Posterior cingulate gyrus (tissue), 11 donors: Measurements from ENCODE around the gene ZNF593OS.

Source experiments
- DNase-seq, 10 donors: peaks; one replicate each; pipeline versions ENCODE4 v3.0.0 to v3.0.0-alpha.2; 2020 to 2021; ENCODE audit warnings: mixed read lengths in 3 of 10
- intact Hi-C: fragments of 100-400 bp; cut with DNase I; formaldehyde crosslinking; loops from one replicate; pipeline ENCODE4 v1.15.1; 2023

ZNF593OS gene

DNA sequence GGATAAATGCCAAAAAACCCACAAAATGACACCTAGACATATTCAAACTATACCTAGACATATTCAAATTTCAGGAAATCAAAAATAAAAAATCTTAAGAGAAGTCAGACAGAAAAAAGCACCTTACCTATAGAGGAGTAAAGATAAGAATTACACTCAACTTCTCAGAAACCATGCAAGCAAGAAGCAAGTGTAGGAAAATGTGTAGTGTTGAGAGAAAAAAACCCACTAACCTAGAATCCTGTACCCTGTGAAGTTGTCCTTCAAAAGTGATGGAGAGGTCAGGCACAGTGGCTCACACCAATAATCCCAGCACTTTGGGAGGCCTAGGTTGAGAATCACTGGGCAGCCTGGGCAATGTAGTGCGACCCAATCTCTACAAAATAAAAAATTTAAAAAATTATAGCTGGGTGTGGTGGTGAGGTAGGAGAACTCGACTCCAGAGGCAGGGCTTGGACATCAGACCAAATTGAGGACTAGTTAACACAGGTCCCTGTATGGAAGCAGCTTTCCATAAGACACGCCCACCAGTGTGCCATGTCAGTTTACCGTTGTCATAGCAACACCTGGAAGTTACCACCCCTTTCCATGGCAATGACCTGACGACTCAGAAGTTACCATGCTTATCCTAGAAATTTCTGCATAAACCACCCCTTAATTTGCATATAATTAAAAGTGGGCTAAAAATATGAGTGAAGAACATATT, 39.4 kb downstream of the ZNF593OS start:
- DNase-seq = no peak

DNA sequence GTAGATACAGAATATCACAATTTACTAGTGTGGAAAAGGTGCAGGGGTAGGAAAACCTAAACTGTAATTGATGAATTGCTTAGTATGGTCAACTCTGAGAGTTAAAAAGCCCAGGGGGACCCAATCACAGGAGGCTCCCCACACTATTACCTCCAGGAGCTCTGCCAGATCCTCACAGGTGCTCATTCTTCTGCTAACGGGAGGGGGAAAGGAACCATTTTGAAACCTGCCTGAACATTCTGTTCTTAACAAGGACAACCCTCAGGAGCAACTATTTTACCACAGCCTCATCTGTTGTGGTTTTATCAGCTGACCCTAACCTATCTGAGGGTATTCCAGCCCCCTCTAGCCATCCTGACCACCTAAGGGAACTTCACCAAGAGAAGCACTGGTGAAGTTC, 40.9 kb downstream of the ZNF593OS start:
- DNase-seq = no peak
- intact Hi-C loops = no loop called here

More for the DNA sequence above, 39.4 kb downstream of the ZNF593OS start:
- intact Hi-C loops = no loop called here

DNA sequence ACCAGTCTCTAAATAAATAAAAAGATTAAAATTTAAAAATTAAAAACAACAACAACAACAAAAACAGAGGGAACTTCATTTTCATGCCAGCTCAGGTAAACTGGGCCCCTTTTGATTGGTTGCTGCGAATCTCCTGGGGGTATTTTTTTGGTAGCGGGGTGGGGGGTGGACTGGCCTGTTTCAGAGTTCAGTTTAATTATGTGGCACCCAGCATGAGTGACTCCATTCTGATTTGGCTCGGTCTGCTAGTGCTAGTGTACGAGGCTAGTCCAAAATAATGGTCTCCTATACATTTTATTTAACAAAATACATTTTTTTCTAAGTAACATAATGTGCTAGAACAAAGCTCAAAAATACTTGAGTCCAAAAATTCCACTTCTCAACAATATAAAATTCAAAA, 41.9 kb downstream of the ZNF593OS start:
- intact Hi-C loops = no loop called here
- DNase-seq = no peak

DNA sequence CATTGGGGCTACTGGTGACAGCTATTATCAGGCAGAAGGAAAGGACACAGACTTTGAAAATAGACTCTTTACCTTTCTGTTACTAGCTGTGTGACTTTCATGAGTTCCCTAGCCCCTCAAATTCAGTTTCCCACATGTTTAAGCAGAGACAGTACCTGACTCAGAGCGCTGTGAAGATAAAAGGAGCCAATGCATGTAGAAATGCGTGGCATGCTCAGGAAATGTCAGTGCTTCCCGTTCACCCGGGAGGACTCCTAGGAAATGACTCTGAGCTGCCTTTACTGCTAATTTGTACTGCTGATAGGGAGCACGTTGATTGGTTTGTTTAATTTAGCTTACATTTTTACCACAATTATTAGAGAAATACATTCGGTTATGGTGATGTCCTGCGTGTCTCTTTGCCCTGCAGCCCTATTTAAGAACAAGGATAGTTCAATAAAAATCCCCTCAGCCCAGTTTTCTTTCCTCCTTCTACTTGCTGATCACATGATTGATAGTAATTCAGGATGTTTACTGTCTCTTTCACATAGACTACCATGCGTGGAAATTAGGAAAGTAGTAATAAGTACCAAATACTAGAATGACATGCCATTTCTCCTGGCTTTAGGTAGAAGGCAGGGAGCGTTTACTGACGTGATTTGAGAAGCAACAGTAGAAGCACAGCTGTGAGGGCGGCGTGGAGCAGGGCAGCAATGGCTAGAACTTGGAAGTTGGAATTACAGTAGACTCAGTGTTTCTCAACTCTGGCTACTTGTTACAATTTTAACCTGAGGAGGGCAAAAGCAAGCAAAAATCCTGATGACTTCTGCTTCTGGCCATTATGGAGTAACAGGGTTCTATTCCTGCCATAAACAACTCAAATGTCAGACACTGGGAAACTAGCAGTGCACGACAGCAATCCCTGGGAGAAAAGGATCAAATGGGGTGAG, 44.1 kb downstream of the ZNF593OS start:
- intact Hi-C loops = no loop called here

DNA sequence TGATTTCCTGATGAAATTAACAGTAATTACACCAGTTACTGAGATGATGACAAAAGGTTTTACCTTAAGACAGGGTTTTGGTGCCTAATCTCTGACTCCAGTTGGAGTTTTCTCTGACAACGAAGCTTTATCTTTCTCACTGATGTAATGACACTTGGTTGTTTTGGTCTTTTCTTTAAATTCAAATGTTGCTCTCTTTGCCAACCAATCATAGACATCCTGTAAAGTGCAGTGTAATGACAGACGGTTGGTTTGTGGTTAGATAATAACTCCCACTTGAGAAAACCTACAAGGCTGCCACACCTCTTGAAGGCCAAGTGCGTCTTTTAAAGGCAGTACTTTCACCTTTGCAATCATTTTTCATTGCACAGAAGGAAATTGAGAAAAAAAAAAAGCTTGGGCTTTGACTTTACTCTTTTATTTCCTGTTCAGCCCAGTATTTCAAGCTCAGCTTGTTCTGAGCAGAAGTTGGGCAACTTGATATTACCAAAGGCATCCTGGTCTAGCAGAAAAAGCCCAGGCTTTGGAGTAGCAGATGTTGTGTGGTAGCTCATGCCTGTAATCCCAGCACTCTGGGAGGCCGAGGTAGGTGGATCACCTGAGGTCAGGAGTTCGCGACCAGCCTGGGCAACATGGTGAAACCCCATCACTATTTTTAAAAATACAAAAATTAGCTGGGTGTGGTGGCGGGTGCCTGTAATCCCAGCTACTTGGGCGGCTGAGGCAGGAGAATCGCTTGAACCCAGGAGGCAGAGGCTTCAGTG, 45.1 kb downstream of the ZNF593OS start:
- no peak for DNase-seq
- intact Hi-C loops = no loop called here

More for the DNA sequence above, 44.1 kb downstream of the ZNF593OS start:
- DNase-seq = no peak

DNA sequence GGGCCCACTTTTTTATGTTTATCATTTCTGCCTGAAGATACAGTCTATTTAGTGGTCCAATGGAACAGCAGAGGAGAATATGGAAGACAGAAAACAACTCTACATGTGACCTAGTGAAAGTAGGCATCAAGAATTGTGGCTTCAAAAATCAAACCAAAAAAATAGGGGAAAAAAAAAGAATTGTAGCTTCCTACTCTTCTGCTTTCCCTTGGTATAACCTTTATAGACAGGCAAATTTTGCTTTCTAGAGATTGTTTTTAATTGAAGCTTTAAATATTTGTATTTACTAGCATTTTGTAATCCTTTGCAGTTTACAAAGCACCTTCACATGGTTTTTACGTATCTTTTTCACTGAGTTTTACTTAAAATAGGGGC, 45.7 kb downstream of the ZNF593OS start:
- DNase-seq = no peak

DNA sequence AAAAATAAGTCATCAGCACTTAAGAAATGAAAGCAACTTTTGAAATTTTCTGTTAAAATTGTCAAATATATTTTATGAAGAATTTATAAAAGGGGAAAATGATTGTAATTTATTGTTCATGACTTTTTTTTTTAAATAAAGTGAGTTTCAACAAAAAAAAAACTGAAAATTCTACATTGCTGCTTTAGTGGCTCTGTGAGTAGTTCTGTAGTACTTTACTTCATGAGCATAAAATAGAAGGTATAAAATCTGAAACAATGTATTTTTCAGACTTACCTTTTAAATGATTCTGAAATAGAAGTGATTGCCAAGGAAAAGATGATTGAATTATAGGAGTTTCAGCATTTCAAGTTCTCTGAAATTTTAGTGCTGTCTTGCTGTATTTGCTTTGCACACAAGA, 46.2 kb downstream of the ZNF593OS start:
- intact Hi-C loops = no loop called here
- no peak for DNase-seq

More for the DNA sequence above, 45.7 kb downstream of the ZNF593OS start:
- intact Hi-C loops = no loop called here

DNA sequence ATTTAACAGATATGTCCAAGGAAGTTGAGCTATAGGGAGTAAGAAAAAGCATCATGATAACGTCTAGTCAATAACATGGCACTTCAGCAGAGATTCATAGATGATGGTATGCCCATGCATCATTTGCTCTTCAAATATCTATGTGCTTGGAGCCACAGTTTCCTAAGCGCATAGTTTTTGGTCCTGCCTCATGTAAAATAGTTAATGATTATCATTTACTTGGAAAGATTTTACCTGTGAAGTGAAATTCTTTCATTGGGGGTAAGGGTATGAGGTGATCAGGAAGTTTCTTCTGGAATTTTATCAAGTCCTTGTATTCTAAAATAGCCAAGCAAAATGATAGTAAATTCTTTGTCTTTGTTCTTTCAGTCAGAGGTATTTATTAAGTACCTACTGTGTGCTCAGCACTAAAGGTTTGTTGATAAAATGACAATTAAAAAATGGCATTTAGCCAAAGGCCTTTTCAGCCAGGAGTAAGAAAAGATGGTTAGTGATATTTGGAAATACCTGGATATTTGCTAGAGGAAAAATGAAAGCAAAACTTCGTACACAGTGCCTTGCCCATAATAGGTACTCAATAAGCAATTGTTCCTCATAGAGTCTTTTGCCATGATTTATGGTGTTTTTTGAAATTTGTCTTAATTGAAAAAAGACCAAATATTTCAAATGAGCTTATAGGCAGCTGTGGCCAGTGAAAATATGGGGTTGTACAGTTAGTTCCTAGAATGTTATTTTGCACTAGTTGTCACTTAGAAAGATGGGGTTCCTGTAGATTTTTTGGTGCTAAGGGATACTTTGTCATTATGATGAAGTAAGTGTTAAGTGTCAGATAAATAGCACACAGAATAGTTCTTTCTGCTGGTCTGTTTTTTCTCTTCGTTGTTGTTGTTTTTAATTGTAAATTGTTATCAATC, 47.0 kb downstream of the ZNF593OS start:
- intact Hi-C loops = no loop called here
- DNase-seq = no peak

DNA sequence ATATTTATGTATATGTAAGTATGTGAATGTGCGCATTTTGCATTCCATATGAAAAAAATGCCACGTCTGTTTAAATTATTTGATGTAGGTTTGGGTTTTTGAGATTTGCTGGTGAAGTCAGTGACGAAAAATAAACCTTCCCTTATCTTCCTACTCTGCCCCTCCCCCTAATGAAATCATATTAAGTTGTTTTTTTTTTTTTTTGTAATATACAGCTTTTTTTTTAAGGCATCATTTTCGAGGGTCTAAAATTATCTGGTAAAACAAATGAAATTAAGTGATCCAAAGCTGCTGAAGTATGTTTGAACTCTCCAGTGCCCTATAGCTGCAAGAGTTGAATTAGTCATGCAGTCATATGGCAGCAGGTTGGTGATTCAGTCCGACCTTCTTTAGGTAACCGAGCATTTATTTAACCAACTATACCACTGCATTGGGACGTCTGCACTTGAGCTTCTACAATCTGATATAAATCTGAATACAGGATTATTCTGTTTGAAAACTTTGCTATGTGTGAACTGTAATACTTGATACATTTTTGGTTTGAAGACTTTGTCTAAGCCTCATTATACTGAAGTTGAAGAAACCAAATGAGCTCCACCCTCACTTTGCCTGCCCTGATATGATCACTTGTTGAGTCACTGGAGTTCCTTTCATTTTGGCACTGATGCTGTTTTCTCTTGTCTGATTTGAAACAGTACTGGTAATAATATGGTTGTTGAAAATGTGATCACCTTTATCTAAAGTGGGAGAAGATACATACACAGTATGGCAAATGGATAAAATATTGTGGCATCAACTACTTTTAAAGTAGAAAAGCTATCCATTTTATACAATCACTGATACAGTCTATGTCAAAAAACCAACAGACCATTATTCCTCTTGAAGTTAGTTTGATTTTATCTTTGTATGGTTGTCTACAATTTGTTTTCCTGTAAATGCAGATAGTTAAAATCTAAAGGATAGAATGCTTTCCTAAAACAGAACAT, 48.4 kb downstream of the ZNF593OS start:
- intact Hi-C loops = no loop called here

DNA sequence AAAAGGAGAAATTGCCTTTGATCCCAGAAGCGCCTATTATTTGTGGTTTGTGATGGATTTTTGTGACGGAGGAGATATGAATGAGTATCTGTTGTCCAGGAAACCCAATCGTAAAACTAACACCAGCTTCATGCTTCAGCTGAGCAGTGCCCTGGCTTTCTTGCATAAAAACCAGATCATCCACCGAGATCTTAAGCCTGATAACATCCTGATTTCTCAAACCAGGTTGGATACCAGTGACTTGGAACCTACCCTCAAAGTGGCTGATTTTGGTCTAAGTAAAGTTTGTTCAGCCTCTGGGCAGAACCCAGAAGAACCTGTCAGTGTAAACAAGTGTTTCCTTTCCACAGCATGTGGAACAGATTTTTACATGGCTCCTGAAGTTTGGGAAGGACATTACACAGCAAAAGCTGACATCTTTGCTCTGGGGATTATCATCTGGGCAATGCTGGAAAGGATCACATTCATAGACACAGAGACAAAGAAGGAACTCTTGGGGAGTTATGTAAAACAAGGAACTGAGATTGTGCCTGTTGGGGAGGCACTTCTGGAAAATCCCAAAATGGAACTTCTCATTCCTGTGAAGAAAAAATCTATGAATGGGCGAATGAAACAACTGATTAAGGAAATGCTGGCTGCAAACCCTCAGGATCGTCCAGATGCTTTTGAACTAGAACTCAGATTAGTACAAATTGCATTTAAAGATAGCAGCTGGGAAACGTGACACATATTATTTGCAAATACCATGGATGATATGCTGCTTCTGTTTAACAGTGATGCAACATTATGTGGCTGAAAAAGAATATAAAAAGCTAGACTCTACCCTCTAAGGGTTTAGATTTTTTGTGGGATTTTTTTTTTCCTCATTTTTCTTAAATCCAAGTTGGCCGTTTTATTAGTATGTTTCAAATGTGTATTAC, 49.5 kb downstream of the ZNF593OS start:
- intact Hi-C loops = no loop called here
- no peak for DNase-seq

More for the DNA sequence above, 48.4 kb downstream of the ZNF593OS start:
- DNase-seq = no peak

DNA sequence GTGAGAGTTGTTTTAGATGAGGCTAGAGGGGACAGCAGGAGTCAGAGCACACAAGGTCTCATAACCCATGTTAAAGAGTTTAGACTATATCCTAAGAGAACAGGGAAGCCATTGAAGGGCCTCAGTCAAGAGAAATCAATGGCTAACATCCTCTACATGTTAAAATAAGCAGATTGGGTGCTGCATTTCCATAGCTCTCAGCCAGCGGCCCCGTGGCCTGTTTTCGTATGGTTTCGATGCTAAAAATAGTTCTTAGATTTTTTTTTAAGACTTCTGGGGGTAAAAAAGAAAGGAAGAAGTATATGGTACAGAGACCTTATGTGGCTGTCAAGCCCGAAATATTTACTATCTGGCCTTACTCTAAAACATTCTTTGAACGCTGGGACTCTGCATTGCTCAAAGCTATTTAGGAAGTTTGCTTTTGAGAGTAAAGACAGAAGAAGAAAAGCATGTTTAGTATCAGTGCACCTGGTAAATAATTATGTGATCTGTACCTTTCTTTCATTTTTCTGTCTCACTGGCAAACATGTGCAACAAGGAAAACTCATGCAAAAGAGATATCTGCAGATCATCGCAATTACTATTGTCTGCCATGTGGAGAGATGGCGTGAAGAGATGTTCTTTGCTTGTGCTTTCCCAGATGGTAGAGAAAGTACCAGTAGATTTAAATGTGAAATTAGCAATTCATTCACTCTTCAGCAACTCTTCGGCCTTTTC, 51.6 kb downstream of the ZNF593OS start:
- intact Hi-C loops = no loop called here
- no peak for DNase-seq
